Thyroid gland (tissue), 4 donors: ENCODE data around the gene IFFO2. TPM values are rescaled to one million over a fixed set of nuclear protein-coding genes. Genes with fewer than 3 reads are reported as not detected.

Source experiments
- DNase-seq, 2 donors: peaks; one replicate each; pipeline ENCODE4 v3.0.0-alpha.2; 2019
- H3K27ac ChIP-seq, 3 donors: fragments of 200-600 bp; sonication (generic); 1 replicate in 2 of 3; 2 replicates in 1 of 3; pipeline ENCODE4 v1.5.1; 2016 to 2019; ENCODE audit warnings: mild to moderate bottlenecking in 1 of 3, moderate library complexity in 1 of 3
- H3K27me3 ChIP-seq: fragments of 200-600 bp; sonication (generic); one replicate; pipeline ENCODE4 v1.5.1; 2019
- H3K36me3 ChIP-seq, 2 donors: fragments of 200-600 bp; sonication (generic); one replicate each; pipeline ENCODE4 v1.5.1; 2016 to 2019
- H3K4me1 ChIP-seq, 2 donors: fragments of 200-600 bp; sonication (generic); one replicate each; pipeline ENCODE4 v1.5.1; 2017 to 2019
- H3K4me3 ChIP-seq, 3 donors: fragments of 200-600 bp; sonication (generic); replicated peaks in 1 of 3; 1 replicate in 2 of 3; 2 replicates in 1 of 3; pipeline ENCODE4 v1.5.1; 2016; ENCODE audit warnings: mild to moderate bottlenecking in 1 of 3
- H3K9me3 ChIP-seq: fragments of 200-600 bp; sonication (generic); one replicate; pipeline ENCODE4 v1.5.1; 2017
- CTCF ChIP-seq, 6 experiments: fragments of 200-600 bp in 3 of 6; fragments of 450-650 bp in 3 of 6; sonication (generic) in 3 of 6; IDR thresholded peaks; one replicate each; pipeline ENCODE4 v1.5.1; 2016 to 2019; ENCODE audit warnings: antibody characterized with exemption in 6 of 6, mild to moderate bottlenecking in 2 of 6, inconsistent platforms in 1 of 6, moderate library complexity in 1 of 6
- POLR2A ChIP-seq, 2 donors: fragments of 450-650 bp; IDR thresholded peaks; one replicate each; pipeline ENCODE4 v1.6.1; 2017; ENCODE audit warnings: antibody characterized with exemption in 2 of 2, mild to moderate bottlenecking in 2 of 2, moderate library complexity in 1 of 2
- WGBS, 2 donors: methylation state at CpG; one replicate each; pipeline ENCODE4 v1.1.5; 2017; 5-methylcytosine and 5-hydroxymethylcytosine counted together
- intact Hi-C: fragments of 100-400 bp; cut with DNase I; formaldehyde crosslinking; loops from one replicate; pipeline ENCODE4 v1.15.1; 2023
- total RNA-seq, 4 donors: library from RNA; depleted of rRNA; stranded (reverse); fragments of >200 nt; gene quantifications; one replicate each; pipeline ENCODE4 v1.2.3, GENCODE V29; 2016

Gene IFFO2
- 10 to 100 TPM in 3 of 4 donors, 1 to 10 TPM in 1; 7.2 to 11.3 (median 10.1) TPM for total RNA-seq

- no peaks in the 10 kb centered on the region for H3K9me3 ChIP-seq
- peak in 1 of 6 experiments; percentile 19 for TF ChIP-seq CTCF (IDR thresholded peaks at IDR 0.05)
- TF ChIP-seq POLR2A (IDR thresholded peaks at IDR 0.05): peak; percentile 93 to 94
- peak within 1 kb of the TSS; percentile 13 to 66 (median 60) for H3K4me3 ChIP-seq
- no peaks in the 10 kb centered on the region for H3K27me3 ChIP-seq
- DNase-seq: peak; percentile 98
- no peaks in the 10 kb centered on the region for H3K36me3 ChIP-seq
- peak within 1 kb of the TSS in 2 of 3 donors; percentile 61 to 64 for H3K27ac ChIP-seq
- intact Hi-C loops: no loop called here
- 0 to 2% methylated on average over 2 to 19 of the region's 119 CpGs for WGBS, 2 donors
- H3K4me1 ChIP-seq: peaks cover 29 to 46% of the 10 kb centered on the region in 2 donors
Observed at GRCh38 chr1:18956193-18957135, at the start of gene IFFO2. Gene IFFO2, minus strand, starts transcription at chr1:18956676. Its CDS starts 344 bp downstream, at chr1:18956332.

GRCh38 chr1:19006000-19006399 lies 49.5 kb upstream of the IFFO2 start:
- no peaks in the 10 kb centered on the region for H3K27me3 ChIP-seq
- TF ChIP-seq POLR2A (IDR thresholded peaks at IDR 0.05) (no peak), CTCF (IDR thresholded peaks at IDR 0.05) (no peak)
- H3K36me3 ChIP-seq: no peaks in the 10 kb centered on the region
- no peak overlapping the region for H3K27ac ChIP-seq
- H3K9me3 ChIP-seq: no peaks in the 10 kb centered on the region
- no peak overlapping the region for H3K4me3 ChIP-seq
- intact Hi-C loops: no loop called here
- no peak for DNase-seq
- 44 to 48% methylated on average over 4 of the region's 4 CpGs for WGBS, 2 donors
- H3K4me1 ChIP-seq: peaks cover 0 to 13% of the 10 kb centered on the region in 2 donors

DNA sequence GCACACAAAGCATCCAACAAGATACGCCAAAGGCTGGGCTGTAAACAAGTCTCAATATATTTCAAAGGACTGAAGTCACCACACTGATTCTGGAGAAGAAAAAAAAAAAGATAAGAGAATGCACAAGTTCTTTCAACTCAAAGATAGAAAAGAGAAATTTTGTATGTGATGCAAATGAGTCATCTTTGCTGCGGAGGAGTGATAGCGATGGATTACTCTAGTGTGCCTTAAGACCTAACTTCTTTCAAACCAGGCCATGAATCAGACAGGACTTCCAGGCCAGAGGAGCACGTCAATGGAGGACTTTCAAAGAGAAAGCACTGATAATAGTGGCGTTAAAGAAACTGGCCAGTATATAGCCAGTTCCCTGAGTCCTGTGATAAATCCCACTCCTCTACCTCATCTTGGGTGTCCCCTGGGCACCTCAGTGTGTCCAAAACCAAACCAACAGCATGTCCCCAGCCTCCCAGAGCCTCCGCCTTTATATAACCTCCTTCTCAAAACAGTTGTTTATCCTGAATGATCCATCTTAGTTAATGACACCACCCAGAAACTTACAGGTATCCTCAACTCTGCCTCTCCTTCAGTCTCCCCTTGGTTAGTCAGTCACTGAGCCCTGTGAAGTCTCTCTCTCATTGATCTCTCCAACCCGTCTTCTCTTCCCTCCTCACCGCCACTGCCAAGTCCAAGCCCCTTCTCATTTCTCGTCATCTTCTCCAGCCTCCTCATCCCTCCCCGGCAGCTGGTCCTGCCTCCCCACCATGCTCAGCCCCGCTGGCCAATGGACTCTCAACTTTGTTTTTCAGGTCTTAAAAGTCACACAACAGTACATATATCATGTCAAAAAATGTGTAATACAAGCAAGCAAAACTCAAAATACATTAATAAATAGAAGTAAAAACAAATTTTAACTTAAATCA lies 47.2 kb upstream of the IFFO2 start:
- intact Hi-C loops: no loop called here
- Histone ChIP-seq H3K4me3 (no peak overlapping the region), H3K27ac (no peak overlapping the region), H3K27me3 (no peaks in the 10 kb centered on the region), H3K4me1 (peaks cover 0 to 13% of the 10 kb centered on the region in 2 donors), H3K36me3 (no peaks in the 10 kb centered on the region), H3K9me3 (no peaks in the 10 kb centered on the region)
- DNase-seq: no peak
- 90 to 93% methylated on average over 11 of the region's 11 CpGs for WGBS, 2 donors
- no peak for TF ChIP-seq CTCF (IDR thresholded peaks at IDR 0.05)
- no peak for TF ChIP-seq POLR2A (IDR thresholded peaks at IDR 0.05)

DNA sequence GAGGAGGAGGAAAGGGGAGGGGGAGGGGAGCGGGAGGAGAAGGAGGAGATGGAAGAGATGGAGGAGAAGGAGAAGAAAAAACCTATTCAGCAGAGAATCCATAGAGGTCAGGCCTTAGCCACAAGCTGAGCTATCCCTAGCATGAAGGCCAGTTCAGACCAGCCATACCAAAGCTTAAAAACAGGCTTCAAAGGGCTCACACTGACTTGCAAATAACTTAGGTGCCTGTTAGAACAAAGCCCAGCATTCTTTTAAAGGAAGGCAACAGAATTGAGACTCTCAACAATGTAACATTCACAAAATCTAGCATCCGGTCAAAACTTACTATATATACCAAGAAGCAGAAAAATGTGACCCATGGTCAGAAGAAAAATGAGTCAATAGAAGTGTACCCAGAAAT lies 43.6 kb upstream of the IFFO2 start:
- no peak for TF ChIP-seq POLR2A (IDR thresholded peaks at IDR 0.05)
- no peak for TF ChIP-seq CTCF (IDR thresholded peaks at IDR 0.05)
- no peaks in the 10 kb centered on the region for H3K36me3 ChIP-seq
- no peaks in the 10 kb centered on the region for H3K9me3 ChIP-seq
- WGBS, 2 donors: 83 to 92% methylated on average over 2 of the region's 2 CpGs
- H3K27me3 ChIP-seq: no peaks in the 10 kb centered on the region
- H3K4me3 ChIP-seq: no peak overlapping the region
- DNase-seq: no peak
- intact Hi-C loops: no loop called here
- H3K27ac ChIP-seq: no peak overlapping the region
- peaks cover 0 to 11% of the 10 kb centered on the region in 2 donors for H3K4me1 ChIP-seq
